Hepatic stellate cell (primary cell): ENCODE data around the gene PM20D1.

ENCODE experiments used
- DNase-seq: peaks from one replicate; pipeline ENCODE4 v3.0.0; 2011; ENCODE audit warnings: low spot score

PM20D1 gene

DNA sequence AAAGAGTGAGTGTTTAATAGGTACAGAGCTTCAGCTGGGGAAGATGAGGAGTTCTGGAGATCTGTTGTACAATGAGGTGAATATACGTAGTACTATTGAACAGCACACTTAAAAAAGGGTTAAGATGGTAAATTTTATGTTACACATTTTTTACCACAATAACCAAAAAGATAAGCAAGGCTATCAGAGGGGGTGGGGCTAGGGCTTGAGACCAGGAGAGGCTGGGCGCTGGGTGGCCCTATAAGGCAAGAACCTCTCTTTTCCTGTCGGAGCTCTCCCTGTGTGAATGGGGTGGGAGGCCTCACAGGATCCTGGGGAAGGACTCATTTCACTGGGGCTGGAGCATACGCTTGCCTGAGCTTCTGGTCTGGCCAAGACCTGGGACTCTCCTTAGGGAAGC is 45.9 kb downstream of the PM20D1 start:
- DNase-seq, result no peak

DNA sequence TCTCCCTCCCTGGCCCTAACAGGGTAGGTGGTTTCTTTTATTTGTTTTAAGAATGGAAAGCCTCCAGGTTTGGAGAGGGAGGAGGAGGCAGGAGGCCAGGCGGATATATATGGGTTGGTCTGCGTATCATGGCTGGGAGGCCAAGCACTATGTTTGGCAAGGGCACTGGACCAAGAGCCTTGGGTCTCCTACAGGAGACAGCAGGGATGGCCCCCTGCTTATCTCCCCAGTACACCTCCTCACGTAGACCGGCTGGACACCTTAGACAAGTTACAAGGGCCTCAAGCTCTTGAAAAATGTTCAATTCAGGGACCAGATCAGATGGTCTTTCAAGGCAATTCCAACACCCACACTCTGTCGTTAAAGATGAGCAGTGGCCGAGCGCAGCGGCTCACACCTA is 47.9 kb downstream of the PM20D1 start:
- no peak for DNase-seq

DNA sequence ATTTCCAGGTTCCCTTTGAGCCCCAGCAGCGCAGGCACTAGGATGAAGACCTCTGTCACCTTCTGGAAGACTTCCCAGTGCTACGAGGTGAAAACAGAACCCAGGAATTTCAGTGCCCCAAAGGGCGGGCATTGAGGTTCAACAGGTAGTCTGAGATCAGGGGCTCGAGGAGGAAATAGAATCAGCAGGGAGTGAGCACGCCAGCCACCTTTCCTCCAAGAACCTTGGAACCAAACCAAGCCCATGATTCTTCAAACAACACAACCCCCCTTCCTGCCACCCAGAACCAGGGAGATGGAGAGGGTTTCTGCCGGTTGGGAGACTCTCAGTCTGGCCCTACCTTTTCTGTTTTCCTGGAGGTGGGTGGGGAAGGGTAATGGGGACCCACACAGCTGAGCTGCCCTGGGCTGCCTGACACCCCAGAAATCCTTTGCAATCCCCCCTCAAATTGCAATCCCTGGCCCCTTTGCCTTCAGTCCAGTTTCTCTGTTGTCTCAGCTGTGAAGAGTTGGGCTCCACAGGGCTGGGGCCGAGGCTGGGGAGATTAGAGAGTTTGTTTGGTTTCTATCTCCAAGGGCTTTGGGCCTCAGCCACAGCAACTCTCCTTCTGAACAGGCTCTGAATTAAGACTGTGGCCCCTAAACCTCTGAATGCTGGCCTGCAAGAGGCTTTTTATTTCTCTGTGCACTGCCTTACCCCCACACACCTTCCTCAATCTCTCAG is 48.8 kb downstream of the PM20D1 start:
- no peak for DNase-seq

DNA sequence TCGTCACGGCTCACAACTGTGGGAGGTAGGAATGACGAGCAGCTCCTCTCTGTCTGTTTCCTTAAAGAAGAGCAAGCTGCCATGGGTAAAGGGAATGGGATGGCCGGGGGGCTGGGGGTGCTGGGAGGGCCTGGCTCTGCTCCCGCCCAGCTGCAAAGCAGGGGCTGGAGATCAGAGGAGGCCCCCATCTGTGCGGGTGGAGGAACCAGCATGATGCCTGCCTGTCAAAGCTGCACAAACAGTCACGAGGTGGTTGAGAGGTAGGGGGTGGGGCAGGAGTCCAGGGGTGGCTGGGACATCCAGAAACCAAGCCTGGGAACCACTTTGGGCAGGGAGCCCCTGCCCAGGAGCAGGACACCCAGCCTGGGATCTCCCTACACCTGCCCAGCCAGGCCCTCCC is 49.5 kb downstream of the PM20D1 start:
- DNase-seq, result no peak

DNA sequence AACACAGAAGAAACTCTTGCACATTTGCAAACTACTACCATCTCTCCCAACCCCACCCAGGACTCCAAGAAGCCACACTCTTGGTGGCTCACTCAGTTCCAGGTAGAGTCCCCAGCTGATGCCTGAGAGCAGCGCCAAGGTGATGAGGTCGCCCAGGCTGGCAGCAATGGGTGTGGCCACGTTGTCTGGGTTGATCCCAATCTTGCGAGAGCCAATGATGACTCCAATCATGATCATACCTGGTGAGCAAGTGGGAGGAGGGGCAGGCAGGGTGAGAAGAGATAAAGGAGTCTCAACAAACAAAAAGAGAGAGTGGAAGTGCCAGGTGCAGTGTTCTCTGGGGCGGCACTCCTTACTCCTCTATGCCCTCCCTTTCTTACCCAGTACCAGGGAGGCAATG is 51.4 kb downstream of the PM20D1 start:
- no peak for DNase-seq

DNA sequence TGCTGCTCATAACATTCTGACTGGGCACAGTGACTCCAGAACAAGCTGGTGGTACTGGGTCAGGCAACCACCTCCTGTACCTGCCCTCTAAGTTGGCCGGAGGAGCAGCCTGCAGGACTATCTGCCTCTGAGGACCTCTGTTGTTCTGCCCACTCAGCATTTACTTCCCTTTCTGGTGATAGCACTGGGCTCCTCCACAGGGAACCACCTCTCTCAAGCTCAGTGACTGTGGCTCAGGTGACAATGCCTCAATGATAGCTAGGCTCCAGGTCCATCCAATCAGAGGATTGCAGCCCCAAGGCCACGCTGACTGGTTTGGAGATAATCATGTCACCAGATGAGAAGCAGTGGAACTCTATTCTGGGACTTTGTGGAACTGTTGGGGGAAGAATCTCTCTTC is 52.8 kb downstream of the PM20D1 start:
- DNase-seq, result no peak

DNA sequence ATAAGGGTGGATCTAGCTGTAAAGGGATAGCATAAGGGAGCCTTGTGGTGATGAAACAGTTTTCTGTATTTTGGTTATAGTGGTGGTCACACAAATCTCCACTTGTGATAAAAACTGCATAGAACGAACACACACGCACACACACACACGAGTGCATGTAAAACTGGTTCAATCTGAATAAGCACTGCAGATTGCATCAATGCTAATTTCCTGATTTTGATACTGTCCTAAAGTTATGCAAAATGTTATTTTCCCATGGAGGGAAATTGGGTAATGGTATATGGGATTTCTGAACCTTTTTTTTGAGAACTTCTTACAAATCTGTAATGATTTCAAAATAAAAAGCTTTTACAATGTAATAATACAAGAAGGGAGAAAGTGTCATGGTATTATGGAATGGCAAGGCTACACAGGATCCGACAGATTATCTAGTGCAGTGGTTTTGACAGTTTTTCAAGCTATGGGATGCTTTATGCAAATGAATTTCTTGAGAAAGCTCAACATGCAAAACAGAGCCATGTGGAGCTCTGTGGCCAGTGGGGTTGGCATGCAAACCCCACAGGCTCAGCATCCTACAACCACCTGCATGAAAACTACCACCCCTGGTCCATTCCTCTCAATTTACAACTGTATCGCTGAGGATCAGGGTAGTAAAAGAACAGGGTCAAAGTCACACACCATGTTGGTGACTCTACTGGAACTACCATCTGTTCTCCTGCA is 55.8 kb downstream of the PM20D1 start:
- DNase-seq, result no peak

DNA sequence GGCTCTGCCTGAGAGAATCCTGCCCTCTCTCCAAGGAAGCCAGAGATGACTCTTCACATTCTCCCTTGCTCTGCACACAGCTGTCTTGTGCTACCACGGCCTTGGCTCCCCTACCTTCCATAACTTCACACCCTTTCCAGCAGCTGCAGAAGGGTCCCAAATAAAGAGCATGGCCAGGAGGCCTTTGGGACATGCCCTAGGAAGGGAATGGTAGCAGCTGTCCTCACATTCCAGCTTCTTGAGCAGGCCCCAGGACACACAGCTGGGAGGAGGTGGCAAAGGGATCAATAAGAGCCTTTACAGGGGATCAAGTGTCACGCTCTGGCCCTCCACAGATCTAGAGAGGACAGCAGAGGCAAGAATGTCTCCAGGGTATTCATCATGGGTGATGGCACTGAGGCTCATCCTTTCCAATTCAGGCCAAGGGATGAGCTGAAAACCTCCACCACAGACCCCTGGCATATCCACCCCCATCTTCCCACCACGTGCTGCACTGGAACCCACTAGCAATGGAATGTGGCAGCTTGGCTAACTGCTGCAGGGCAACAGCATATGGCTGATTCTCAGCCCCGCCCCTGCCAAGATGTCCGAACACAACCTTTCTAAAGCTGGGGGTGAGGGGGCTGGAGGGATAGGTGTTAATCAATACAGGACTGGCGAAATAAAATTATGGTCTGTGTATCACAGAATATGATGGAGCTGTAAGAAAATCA is 56.8 kb downstream of the PM20D1 start:
- no peak for DNase-seq

DNA sequence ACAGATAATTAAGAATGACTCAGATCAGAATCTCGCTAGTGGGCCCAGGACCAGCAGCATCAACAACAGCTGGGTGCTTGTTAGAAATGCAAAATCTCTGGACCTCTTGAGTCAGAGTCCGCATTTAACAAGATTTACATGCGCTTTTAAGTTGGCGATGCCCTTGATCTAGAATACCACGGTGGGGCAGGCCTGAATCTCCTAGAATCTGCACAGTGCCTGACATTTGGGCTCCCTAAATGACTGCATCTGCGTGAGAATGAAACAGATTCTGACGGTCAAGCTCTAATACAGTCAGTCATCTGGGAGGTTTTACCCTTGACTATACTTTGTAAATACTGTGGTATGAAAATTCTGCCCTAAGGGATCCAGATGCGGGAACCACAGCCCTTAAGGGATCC is 57.5 kb downstream of the PM20D1 start:
- no peak for DNase-seq

DNA sequence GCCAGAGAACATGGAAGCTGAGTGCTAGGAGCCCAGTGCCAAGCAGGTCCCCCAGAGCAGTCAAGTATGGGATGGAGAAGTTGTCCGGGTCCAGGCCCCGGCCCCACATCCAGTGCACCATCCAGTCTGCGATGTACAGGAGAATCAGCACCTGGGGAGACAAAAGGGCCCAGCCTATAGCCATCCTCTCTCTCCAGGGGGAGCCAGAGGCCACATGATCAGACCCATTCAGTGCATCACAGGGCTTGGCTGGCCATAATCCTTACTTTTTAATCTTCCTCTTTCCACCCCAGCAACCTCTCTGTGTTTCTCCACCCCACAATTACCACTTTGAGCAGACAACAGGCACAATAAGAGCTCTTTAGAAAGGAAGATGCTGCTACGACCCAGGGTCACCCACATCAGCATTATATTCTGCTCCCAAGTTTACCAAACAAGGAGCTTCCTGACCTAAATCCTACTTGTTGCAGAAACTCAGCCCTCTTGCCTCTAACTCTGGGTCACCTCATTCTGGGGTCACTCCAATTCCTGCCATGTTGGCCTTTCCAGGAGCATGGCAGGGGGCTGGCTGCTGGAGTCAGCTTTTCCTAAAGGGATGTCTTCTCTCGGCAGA is 58.3 kb downstream of the PM20D1 start:
- DNase-seq, result peak; percentile 78

DNA sequence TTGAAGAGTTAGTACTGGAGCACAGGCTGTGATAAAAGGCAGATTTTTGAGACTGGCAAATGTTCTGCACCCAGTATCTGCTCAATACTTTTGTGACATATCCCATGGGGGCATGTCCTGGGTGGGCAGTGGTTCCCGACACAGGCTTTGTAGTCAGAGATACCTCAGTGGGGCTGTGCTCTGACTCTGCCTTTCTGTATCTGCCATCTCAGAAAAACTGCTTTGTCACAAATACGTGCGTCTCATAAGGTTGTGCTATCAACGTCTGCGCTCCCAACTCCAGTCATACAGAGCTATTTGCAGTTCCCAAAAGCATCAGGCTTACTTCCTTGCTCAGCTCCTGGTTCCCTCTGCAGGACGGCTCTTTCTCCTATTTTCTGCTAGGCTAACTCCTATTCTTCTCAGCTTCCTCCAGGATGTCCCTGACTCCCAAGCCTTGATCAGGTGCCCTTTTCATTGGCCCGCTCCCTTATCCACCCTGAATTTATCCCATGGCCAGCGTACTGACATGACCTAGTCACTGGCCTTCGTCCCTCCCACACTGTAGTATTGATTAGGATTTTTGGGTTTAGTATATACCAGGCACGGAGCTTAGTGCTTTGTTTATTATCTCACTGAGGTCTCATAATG is 62.5 kb downstream of the PM20D1 start:
- DNase-seq, result no peak

DNA sequence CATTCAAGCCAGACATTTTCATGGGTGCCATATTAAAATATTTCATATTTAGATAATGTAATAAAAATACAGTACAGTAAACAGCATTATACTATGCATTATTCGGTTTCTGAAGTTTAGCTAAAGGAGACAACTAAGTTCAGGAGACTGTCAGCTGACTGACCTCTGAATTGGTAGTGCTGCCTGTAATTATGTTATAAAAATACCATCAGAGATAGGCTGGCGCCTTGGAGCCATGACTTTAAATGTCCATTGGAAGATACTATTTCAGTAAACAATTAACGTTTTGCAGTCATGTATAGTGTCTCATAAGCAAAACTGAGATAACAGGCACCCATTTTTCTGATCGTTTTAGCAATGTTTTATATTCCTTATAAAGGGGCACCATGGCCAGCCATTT is 63.3 kb downstream of the PM20D1 start:
- DNase-seq, result no peak

DNA sequence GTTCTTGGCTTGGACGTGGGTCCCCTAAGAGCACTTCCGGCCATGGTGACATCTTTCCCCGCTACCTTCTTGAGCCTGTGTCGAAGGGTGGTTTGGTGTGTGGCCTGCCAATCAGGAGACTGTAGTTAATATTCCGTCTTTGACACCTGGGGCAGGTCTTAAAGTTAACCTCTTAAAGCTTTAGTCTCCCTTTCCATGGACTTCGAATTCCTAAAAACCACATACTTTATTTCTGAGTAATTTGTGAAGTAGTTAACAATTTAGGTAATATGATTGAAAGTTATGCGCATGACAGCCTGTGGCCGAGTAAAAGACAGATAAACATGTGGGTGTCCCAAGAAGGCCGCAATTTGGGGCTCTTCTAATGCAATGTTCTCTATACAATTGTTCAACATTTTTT is 64.5 kb downstream of the PM20D1 start:
- no peak for DNase-seq

DNA sequence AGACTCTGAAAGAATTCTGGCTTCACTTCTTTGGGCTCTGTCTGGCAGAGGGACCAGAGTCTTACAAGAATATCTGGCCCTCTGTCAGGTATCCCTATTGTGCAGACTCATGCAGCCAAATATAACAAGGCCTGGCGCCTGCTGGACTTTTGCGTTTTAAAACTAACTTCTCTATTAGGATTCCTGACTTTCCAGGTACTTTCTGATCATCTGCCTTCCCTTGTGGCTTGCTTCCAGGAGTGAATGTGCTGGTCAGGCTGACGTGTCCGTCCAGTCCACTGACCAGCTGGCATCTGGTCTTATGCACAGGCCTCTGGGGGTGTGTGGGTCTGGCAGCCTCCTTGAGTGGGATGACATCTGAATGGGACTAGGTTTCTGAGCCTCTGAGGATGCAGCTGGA is 66.0 kb downstream of the PM20D1 start:
- DNase-seq, result no peak

DNA sequence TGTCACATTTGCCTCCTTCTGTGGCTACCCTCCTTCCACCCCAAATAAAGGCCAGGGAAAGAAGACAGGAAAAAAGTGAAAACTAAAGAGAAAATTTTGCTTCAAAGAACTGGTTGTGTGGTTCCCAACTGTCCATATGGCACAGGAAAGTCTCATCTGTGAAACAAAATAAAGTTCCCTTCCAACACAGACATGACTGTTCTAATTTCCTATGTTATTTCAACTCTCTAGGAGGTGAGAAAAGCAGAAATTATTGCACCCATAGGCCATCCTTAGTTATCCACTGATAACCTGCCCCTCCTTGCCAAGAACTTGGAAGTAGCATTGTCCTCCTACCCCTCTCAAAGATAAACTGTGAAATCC is 66.5 kb downstream of the PM20D1 start:
- DNase-seq, result no peak

DNA sequence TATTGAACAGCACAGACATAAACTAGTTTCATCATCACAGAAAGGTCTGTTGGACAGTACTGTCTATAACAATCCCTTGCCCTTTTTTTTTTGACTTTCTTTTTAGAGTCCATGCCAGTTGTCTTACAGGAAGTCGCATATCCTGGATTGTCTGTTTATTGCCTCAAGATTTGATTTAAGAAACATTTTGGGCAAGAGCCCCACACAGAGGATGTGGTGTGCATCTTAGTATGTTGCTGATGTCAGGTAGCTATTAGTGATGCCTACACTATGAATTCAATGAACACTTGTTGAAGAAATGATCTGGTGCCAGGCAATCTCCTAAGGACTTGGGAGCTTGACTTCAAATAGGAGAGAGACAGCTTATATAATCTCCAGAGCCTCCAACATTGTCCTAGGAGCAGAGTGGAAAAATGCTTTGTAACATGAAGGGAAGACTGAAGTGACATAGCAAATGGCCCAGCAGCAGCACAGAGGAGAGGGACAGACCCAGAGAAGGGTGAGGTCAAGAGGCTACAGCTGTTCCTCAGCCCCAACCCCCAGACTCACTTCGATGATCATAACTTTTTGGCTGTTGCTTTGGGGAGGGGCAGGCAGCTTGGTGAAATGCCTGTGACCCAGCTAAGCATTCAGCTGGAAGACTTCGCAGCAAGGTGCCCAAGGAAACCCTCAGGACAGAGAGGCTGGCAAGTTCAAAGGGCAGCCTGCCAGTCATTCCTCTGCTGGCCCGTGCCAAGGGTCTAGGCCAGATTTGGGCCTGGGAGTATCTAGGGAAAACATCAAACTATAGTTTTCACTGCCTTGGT is 67.1 kb downstream of the PM20D1 start:
- DNase-seq, result no peak

DNA sequence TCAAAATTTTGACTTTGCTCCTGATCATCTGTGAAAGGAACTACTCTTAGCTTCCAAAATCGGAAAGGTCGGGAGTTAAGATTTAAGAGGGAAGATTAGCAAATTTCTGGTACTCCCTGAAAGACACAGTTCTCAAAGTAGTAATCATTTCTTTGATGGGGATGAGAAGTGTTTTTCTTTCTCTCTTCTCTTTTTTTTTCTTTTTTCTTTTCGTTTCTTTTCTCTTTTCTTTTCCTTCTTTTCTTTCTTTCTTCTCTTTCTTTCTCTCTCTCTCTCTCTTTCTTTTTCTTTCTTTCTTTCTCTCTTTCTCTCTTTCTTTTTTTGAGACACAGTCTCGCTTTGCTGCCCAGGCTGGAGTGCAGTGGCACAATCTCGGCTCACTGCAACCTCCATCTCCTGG is 69.6 kb downstream of the PM20D1 start:
- no peak for DNase-seq
